Spleen (tissue), 11 donors: Measurements from ENCODE around the gene C17orf114.

Experiments
- DNase-seq: peaks from one replicate; pipeline ENCODE4 v3.0.0-alpha.2; 2020
- H3K27ac ChIP-seq, 8 donors: fragments of 200-600 bp; sonication (generic) in 7 of 8; 1 replicate in 4 of 8; 2 replicates in 4 of 8; pipeline versions ENCODE4 v1.5.0 to v1.8.0; 2016 to 2021; ENCODE audit warnings: inconsistent platforms in 4 of 8, mild to moderate bottlenecking in 4 of 8, moderate library complexity in 1 of 8
- H3K27me3 ChIP-seq, 7 donors: fragments of 200-600 bp; sonication (generic) in 6 of 7; replicated peaks in 1 of 7; 1 replicate in 4 of 7; 2 replicates in 3 of 7; pipeline versions ENCODE4 v1.5.0 to v1.8.0; 2016 to 2021; ENCODE audit warnings: inconsistent platforms in 3 of 7, mild to moderate bottlenecking in 1 of 7
- H3K36me3 ChIP-seq, 6 donors: fragments of 200-600 bp; sonication (generic) in 5 of 6; 1 replicate in 4 of 6; 2 replicates in 2 of 6; pipeline versions ENCODE4 v1.5.0 to v1.8.0; 2016 to 2021; ENCODE audit warnings: inconsistent platforms in 2 of 6
- H3K4me1 ChIP-seq, 6 donors: fragments of 200-600 bp; sonication (generic) in 5 of 6; 1 replicate in 3 of 6; 2 replicates in 3 of 6; pipeline versions ENCODE4 v1.5.0 to v1.8.0; 2016 to 2021; ENCODE audit warnings: inconsistent platforms in 3 of 6
- H3K4me3 ChIP-seq, 8 donors: fragments of 200-600 bp; sonication (generic) in 7 of 8; 1 replicate in 4 of 8; 2 replicates in 4 of 8; pipeline versions ENCODE4 v1.5.0 to v1.8.0; 2016 to 2021; ENCODE audit warnings: inconsistent platforms in 4 of 8, mild to moderate bottlenecking in 4 of 8, moderate library complexity in 2 of 8
- H3K9me3 ChIP-seq, 8 donors: fragments of 200-600 bp; sonication (generic) in 7 of 8; 1 replicate in 4 of 8; 2 replicates in 4 of 8; pipeline versions ENCODE4 v1.5.0 to v1.8.0; 2016 to 2021; ENCODE audit warnings: inconsistent platforms in 4 of 8
- POLR2A ChIP-seq, 3 donors: fragments of 450-650 bp; IDR thresholded peaks; one replicate each; pipeline ENCODE4 v1.5.1; 2017; ENCODE audit warnings: antibody characterized with exemption in 3 of 3, mild to moderate bottlenecking in 1 of 3
- POLR2AphosphoS5 ChIP-seq, 3 donors: sonication (generic); formaldehyde crosslinking; IDR thresholded peaks; one replicate each; pipeline ENCODE4 v1.5.1; 2017; ENCODE audit warnings: antibody characterized with exemption in 3 of 3
- WGBS, 5 donors: extraction: QIAGEN DNeasy Blood & Tissue Kit in 3 of 5; methylation state at CpG; one replicate each; pipeline versions ENCODE4 v1.1.5 to v1.1.7; 2013 to 2018; 5-methylcytosine and 5-hydroxymethylcytosine counted together
- intact Hi-C: fragments of 100-400 bp; cut with DNase I; formaldehyde crosslinking; loops from one replicate; pipeline ENCODE4 v1.15.0; 2023; ENCODE audit warnings: low total_unique reads
- TF ChIP-seq, protein P1 (sequence below), 11 experiments: fragments of 200-600 bp in 7 of 11; fragments of 450-650 bp in 4 of 11; sonication (generic) in 4 of 11; IDR thresholded peaks in 8 of 11; conservative IDR thresholded peaks in 3 of 11; 1 replicate in 7 of 11; 2 replicates in 4 of 11; pipeline versions ENCODE4 v1.4.0 to v1.8.0; 2016 to 2021; ENCODE audit warnings: antibody characterized with exemption in 11 of 11, inconsistent platforms in 4 of 11, mild to moderate bottlenecking in 1 of 11
- donor health status: healthy with polysubstance abuse.
- donor health status: DM: no; HTN: no; CAD: no; lungs with moderate emphysema.
- donor health status: DM: no; HTN: no; CAD: no.
- donor health status: Bipolar disorder and iron deficiency.
- donor health status: healthy.
- donor health status: DM: no; HTN: no; CAD: no.
- donor health status: DM: yes; HTN: yes; CAD: no.

Gene C17orf114

DNA sequence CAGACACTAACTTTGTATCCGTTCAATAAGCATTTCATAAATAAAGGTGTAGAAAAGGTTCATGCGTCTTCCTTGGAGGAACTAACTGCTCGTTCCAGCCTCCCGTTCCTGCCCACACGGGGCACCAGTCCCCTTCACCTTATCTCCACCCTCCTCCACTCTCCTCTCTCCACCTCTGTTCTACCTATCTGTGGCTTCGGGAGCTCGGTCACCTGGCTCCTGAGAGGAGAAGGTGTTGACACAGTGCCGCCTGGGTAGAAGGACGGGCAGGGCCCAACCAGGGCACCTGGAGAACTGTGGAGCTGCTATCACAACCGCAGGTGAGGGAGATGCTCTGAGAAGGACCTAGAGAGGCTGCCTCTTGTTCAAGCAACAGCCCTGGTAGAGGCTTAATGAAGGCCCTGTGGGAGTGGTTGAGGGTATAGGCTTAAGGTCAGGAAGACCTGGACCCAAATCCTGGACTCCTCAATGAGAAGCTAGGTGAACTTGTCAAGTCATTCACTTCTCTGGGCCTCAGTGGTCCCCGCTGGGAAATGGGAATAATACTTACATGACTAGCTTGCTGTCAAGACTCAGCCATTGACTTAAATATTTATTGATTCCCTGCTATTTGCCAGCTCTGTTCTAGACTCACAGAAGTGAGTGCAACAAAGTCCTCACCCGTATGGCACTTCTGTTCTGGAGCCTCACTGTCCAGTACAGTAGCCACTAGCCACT lies 21.4 kb upstream of the C17orf114 start:
- Histone ChIP-seq H3K4me1 (no peaks in the 10 kb centered on the region), H3K27ac (no peak overlapping the region), H3K27me3 (no peaks in the 10 kb centered on the region), H3K9me3 (no peaks in the 10 kb centered on the region), H3K36me3 (peaks cover 0 to 44% (median 4%) of the 10 kb centered on the region in 6 donors), H3K4me3 (no peak overlapping the region)
- no peak for DNase-seq
- TF ChIP-seq, protein P1, sequence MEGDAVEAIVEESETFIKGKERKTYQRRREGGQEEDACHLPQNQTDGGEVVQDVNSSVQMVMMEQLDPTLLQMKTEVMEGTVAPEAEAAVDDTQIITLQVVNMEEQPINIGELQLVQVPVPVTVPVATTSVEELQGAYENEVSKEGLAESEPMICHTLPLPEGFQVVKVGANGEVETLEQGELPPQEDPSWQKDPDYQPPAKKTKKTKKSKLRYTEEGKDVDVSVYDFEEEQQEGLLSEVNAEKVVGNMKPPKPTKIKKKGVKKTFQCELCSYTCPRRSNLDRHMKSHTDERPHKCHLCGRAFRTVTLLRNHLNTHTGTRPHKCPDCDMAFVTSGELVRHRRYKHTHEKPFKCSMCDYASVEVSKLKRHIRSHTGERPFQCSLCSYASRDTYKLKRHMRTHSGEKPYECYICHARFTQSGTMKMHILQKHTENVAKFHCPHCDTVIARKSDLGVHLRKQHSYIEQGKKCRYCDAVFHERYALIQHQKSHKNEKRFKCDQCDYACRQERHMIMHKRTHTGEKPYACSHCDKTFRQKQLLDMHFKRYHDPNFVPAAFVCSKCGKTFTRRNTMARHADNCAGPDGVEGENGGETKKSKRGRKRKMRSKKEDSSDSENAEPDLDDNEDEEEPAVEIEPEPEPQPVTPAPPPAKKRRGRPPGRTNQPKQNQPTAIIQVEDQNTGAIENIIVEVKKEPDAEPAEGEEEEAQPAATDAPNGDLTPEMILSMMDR (IDR thresholded peaks at IDR 0.05 in 8 of 11, conservative IDR thresholded peaks at IDR 0.05 in 3 of 11) = no peak
- no peak for TF ChIP-seq POLR2AphosphoS5 (IDR thresholded peaks at IDR 0.05)
- TF ChIP-seq POLR2A (IDR thresholded peaks at IDR 0.05) = no peak
- intact Hi-C loops = no loop called here
- WGBS, 5 donors = 76 to 82% (median 76%) methylated on average over 12 of the region's 12 CpGs

DNA sequence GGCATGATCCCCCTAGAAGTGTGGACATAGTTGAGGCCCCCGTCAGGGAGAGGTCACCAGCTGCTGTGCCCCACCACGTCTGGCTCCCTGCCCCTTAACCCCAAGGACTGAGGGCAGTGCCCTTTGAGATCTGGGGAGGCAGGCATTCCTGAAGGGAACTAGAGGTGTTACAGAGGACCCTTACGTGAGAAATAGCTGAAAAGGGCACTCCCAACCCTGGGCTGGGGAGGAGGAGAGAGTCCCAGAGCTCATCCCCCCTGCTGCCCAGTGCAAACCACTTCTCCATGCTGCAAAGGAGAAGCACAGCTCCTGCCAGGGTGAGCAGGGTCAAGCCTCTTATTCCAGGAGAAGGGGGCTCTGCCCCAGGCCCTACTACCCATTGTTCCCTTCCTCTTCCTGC lies 20.7 kb upstream of the C17orf114 start:
- H3K36me3 ChIP-seq = peaks cover 0 to 50% (median 5%) of the 10 kb centered on the region in 6 donors
- no peak overlapping the region for H3K4me3 ChIP-seq
- H3K27me3 ChIP-seq = no peaks in the 10 kb centered on the region
- no peak overlapping the region for H3K27ac ChIP-seq
- intact Hi-C loops = no loop called here
- H3K4me1 ChIP-seq = no peaks in the 10 kb centered on the region
- DNase-seq = no peak
- 59 to 85% (median 70%) methylated on average over 3 of the region's 3 CpGs for WGBS, 5 donors
- H3K9me3 ChIP-seq = no peaks in the 10 kb centered on the region
- TF ChIP-seq POLR2AphosphoS5 (IDR thresholded peaks at IDR 0.05) (no peak), POLR2A (IDR thresholded peaks at IDR 0.05) (no peak)
- TF ChIP-seq, protein P1 (IDR thresholded peaks at IDR 0.05 in 8 of 11, conservative IDR thresholded peaks at IDR 0.05 in 3 of 11) = no peak

DNA sequence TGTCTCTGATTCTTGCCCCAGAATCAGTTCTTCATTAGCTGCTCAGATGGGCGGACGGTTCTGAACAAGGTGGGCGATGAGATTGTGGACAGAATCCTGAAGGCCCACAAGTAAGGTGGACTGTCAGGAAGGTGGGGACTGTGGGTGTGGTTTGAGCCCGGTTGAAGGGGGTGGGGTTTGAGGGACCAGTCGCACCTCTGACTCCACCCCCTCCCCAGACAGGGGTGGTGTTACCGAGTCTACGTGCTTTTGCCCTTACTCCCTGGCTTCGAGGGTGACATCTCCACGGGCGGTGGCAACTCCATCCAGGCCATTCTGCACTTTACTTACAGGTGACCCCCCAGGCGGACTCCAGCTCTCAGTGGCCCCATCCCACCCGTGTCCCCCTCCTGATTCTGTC lies 16.1 kb upstream of the C17orf114 start:
- H3K36me3 ChIP-seq = peaks cover 0 to 74% (median 21%) of the 10 kb centered on the region in 6 donors
- no peaks in the 10 kb centered on the region for H3K4me1 ChIP-seq
- no peak overlapping the region for H3K27ac ChIP-seq
- WGBS, 5 donors = 79 to 87% (median 82%) methylated on average over 12 of the region's 12 CpGs
- DNase-seq = no peak
- no peaks in the 10 kb centered on the region for H3K9me3 ChIP-seq
- no peak for TF ChIP-seq POLR2A (IDR thresholded peaks at IDR 0.05)
- TF ChIP-seq POLR2AphosphoS5 (IDR thresholded peaks at IDR 0.05) = no peak
- H3K27me3 ChIP-seq = no peaks in the 10 kb centered on the region
- no peak overlapping the region for H3K4me3 ChIP-seq
- intact Hi-C loops = no loop called here

DNA sequence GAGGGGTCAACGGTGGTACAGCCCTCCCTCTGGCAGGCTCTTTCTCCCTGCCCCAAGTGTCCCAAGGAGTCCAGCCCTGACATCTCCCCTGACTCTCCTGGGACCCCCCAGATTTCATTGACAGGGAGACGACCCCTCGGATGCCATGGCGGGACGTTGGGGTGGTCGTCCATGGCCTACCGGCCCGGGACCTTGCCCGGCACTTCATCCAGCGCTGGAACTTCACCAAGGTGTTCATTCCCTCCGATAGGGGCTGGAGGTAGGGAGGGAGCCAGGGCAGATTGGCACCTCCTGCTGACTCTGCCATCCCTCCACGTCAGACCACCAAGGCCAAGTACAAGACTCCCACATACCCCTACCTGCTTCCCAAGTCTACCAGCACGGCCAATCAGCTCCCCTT lies 14.7 kb upstream of the C17orf114 start:
- Histone ChIP-seq H3K36me3 (peaks cover 0 to 61% (median 21%) of the 10 kb centered on the region in 6 donors), H3K27me3 (no peaks in the 10 kb centered on the region), H3K4me3 (no peak overlapping the region), H3K9me3 (no peaks in the 10 kb centered on the region), H3K4me1 (no peaks in the 10 kb centered on the region), H3K27ac (no peak overlapping the region)
- WGBS, 5 donors = 88 to 98% (median 94%) methylated on average over 10 to 13 of the region's 13 CpGs
- intact Hi-C loops = no loop called here
- TF ChIP-seq, protein P1 (IDR thresholded peaks at IDR 0.05 in 8 of 11, conservative IDR thresholded peaks at IDR 0.05 in 3 of 11) = no peak
- TF ChIP-seq POLR2A (IDR thresholded peaks at IDR 0.05) (no peak), POLR2AphosphoS5 (IDR thresholded peaks at IDR 0.05) (no peak)
- DNase-seq = no peak
